Mesendoderm (in vitro differentiated cells): Measurements from ENCODE around the gene FLYWCH1.
"Not testable (repeated sequence)": the region's sequence is repeated elsewhere in the genome, so short reads cannot be mapped to it uniquely, and the experiment has no call there.

Source experiments
- DNase-seq: peaks from one replicate; pipeline ENCODE4 v3.0.0; 2013
- H2AK5ac ChIP-seq: 2 replicates; pipeline ENCODE4 v1.6.1; 2013; ENCODE audit warnings: low read length, inconsistent platforms
- H2BK120ac ChIP-seq: 2 replicates; pipeline ENCODE4 v1.6.1; 2013; ENCODE audit warnings: low read depth, mild to moderate bottlenecking, low read length, moderate library complexity, mixed read lengths
- H2BK15ac ChIP-seq: replicated peaks from 2 replicates; pipeline ENCODE4 v1.6.1; 2013; ENCODE audit warnings: low read depth, mild to moderate bottlenecking, moderate library complexity
- H2BK5ac ChIP-seq: 2 replicates; pipeline ENCODE4 v1.6.1; 2013; ENCODE audit warnings: low read length, inconsistent platforms
- H3K18ac ChIP-seq: 2 replicates; pipeline ENCODE4 v1.6.1; 2013; ENCODE audit warnings: mild to moderate bottlenecking, low read length, mixed read lengths
- H3K23ac ChIP-seq: one replicate; pipeline ENCODE4 v1.6.1; 2013; ENCODE audit warnings: low read length
- H3K27ac ChIP-seq: 2 replicates; pipeline ENCODE4 v1.5.1; 2013; ENCODE audit warnings: low read depth, mild to moderate bottlenecking, inconsistent platforms, low read length, moderate library complexity
- H3K27me3 ChIP-seq: 2 replicates; pipeline ENCODE4 v1.6.1; 2013; ENCODE audit warnings: low read length, control low read depth, mild to moderate bottlenecking, inconsistent platforms; ENCODE audit not compliant: insufficient read depth, poor library complexity
- H3K36me3 ChIP-seq: 2 replicates; pipeline ENCODE4 v1.6.1; 2013; ENCODE audit warnings: low read length, inconsistent platforms; ENCODE audit not compliant: control insufficient read depth, insufficient read depth
- H3K4ac ChIP-seq: one replicate; pipeline ENCODE4 v1.6.1; 2013; ENCODE audit warnings: low read depth, mild to moderate bottlenecking, low read length, moderate library complexity
- H3K4me1 ChIP-seq: 2 replicates; pipeline ENCODE4 v1.6.1; 2013; ENCODE audit warnings: low read depth, low read length, inconsistent platforms; ENCODE audit not compliant: control insufficient read depth
- H3K4me2 ChIP-seq: 2 replicates; pipeline ENCODE4 v1.6.1; 2013; ENCODE audit warnings: low read length
- H3K4me3 ChIP-seq: 2 replicates; pipeline ENCODE4 v1.5.1; 2013; ENCODE audit warnings: mild to moderate bottlenecking, low read length
- H3K56ac ChIP-seq: one replicate; pipeline ENCODE4 v1.6.1; 2013; ENCODE audit warnings: low read length
- H3K79me1 ChIP-seq: 2 replicates; pipeline ENCODE4 v1.6.1; 2013; ENCODE audit warnings: low read length, inconsistent platforms
- H3K79me2 ChIP-seq: 2 replicates; pipeline ENCODE4 v1.6.1; 2013; ENCODE audit warnings: mild to moderate bottlenecking, low read length; ENCODE audit not compliant: control insufficient read depth, insufficient read depth
- H3K9ac ChIP-seq: 2 replicates; pipeline ENCODE4 v1.6.1; 2013; ENCODE audit warnings: low read length, inconsistent platforms
- H4K5ac ChIP-seq: one replicate; pipeline ENCODE4 v1.6.1; 2013; ENCODE audit warnings: low read length
- H4K8ac ChIP-seq: one replicate; pipeline ENCODE4 v1.6.1; 2013; ENCODE audit warnings: low read depth, mild to moderate bottlenecking, control low read depth, low read length, moderate library complexity
- WGBS: extraction: QIAGEN DNeasy Blood & Tissue Kit; methylation state at CpG from one replicate; pipeline ENCODE4 v1.1.7; 2013; ENCODE audit warnings: low lambda C conversion rate, missing lambda C conversion rate; ENCODE audit not compliant: insufficient coverage; ENCODE audit errors: extremely low coverage; 5-methylcytosine and 5-hydroxymethylcytosine counted together

The FLYWCH1 gene

GRCh38 chr16:2931231-2931914, 19.6 kb downstream of the FLYWCH1 start:
- not testable (repeated sequence) for H3K4me1 ChIP-seq, H3K4me2 ChIP-seq, H4K5ac ChIP-seq, H4K8ac ChIP-seq, H3K9ac ChIP-seq, H3K4me3 ChIP-seq, H3K4ac ChIP-seq, H3K36me3 ChIP-seq, H3K56ac ChIP-seq, H2AK5ac ChIP-seq, H3K79me1 ChIP-seq, H2BK15ac ChIP-seq, H3K79me2 ChIP-seq, DNase-seq, H3K23ac ChIP-seq, H2BK5ac ChIP-seq, H3K27ac ChIP-seq, H3K18ac ChIP-seq, H3K27me3 ChIP-seq, H2BK120ac ChIP-seq
- no CpG with 5 or more reads among the region's 13 CpGs for WGBS

GRCh38 chr16:2933136-2933535, 21.4 kb downstream of the FLYWCH1 start:
- H2BK120ac ChIP-seq, result no peak overlapping the region
- no CpG with 5 or more reads among the region's 30 CpGs for WGBS
- H3K4me1 ChIP-seq, result no peaks in the 10 kb centered on the region
- no peak overlapping the region for H3K9ac ChIP-seq
- no peak overlapping the region for H3K18ac ChIP-seq
- H2AK5ac ChIP-seq, result no peak overlapping the region
- no peaks in the 10 kb centered on the region for H3K79me1 ChIP-seq
- no peak overlapping the region for H2BK15ac ChIP-seq
- H4K8ac ChIP-seq, result no peak overlapping the region
- H3K4me2 ChIP-seq, result no peak overlapping the region
- H3K4me3 ChIP-seq, result no peak overlapping the region
- no peak for DNase-seq
- H3K36me3 ChIP-seq, result no peaks in the 10 kb centered on the region
- H3K4ac ChIP-seq, result no peak overlapping the region
- no peak overlapping the region for H4K5ac ChIP-seq
- no peak overlapping the region for H3K27ac ChIP-seq
- H3K79me2 ChIP-seq, result no peaks in the 10 kb centered on the region
- no peak overlapping the region for H2BK5ac ChIP-seq
- H3K27me3 ChIP-seq, result no peaks in the 10 kb centered on the region
- no peak overlapping the region for H3K56ac ChIP-seq
- H3K23ac ChIP-seq, result no peak overlapping the region

- no peaks in the 10 kb centered on the region for H3K79me2 ChIP-seq
- H2AK5ac ChIP-seq, result no peak overlapping the region
- no peak overlapping the region for H3K18ac ChIP-seq
- H3K4me1 ChIP-seq, result no peaks in the 10 kb centered on the region
- no peaks in the 10 kb centered on the region for H3K79me1 ChIP-seq
- H3K36me3 ChIP-seq, result no peaks in the 10 kb centered on the region
- no peak overlapping the region for H3K4me3 ChIP-seq
- H4K8ac ChIP-seq, result no peak overlapping the region
- no peak for DNase-seq
- no peak overlapping the region for H2BK5ac ChIP-seq
- no peak overlapping the region for H3K56ac ChIP-seq
- no peak overlapping the region for H3K9ac ChIP-seq
- no peak overlapping the region for H3K27ac ChIP-seq
- H3K23ac ChIP-seq, result no peak overlapping the region
- no peaks in the 10 kb centered on the region for H3K27me3 ChIP-seq
- H2BK15ac ChIP-seq, result no peak overlapping the region
- H3K4me2 ChIP-seq, result no peak overlapping the region
- no CpG with 5 or more reads among the region's 22 CpGs for WGBS
- H4K5ac ChIP-seq, result no peak overlapping the region
- H2BK120ac ChIP-seq, result no peak overlapping the region
- no peak overlapping the region for H3K4ac ChIP-seq
These were observed 22.0 kb downstream of the FLYWCH1 start for GRCh38 chr16:2933701-2934100.

- Histone ChIP-seq H4K5ac (no peak overlapping the region), H3K4me1 (no peaks in the 10 kb centered on the region), H2AK5ac (no peak overlapping the region), H3K27ac (no peak overlapping the region), H3K18ac (no peak overlapping the region), H3K4me3 (no peak overlapping the region), H2BK15ac (no peak overlapping the region), H3K23ac (no peak overlapping the region), H3K27me3 (no peaks in the 10 kb centered on the region), H3K56ac (no peak overlapping the region), H4K8ac (no peak overlapping the region), H2BK5ac (no peak overlapping the region), H3K4me2 (no peak overlapping the region), H3K79me1 (no peaks in the 10 kb centered on the region), H3K9ac (no peak overlapping the region), H3K36me3 (no peaks in the 10 kb centered on the region), H2BK120ac (no peak overlapping the region), H3K79me2 (no peaks in the 10 kb centered on the region), H3K4ac (no peak overlapping the region)
- no CpG with 5 or more reads among the region's 15 CpGs for WGBS
- no peak for DNase-seq
These were observed 22.7 kb downstream of the FLYWCH1 start for GRCh38 chr16:2934450-2934849.

- no peak overlapping the region for H3K56ac ChIP-seq
- H3K79me1 ChIP-seq, result no peaks in the 10 kb centered on the region
- H4K5ac ChIP-seq, result no peak overlapping the region
- no peak overlapping the region for H2BK15ac ChIP-seq
- WGBS, result no CpG with 5 or more reads among the region's 22 CpGs
- H3K4me2 ChIP-seq, result no peak overlapping the region
- no peak overlapping the region for H3K4ac ChIP-seq
- no peaks in the 10 kb centered on the region for H3K27me3 ChIP-seq
- H2BK5ac ChIP-seq, result no peak overlapping the region
- no peak overlapping the region for H4K8ac ChIP-seq
- H3K18ac ChIP-seq, result no peak overlapping the region
- H2BK120ac ChIP-seq, result no peak overlapping the region
- no peaks in the 10 kb centered on the region for H3K79me2 ChIP-seq
- H3K27ac ChIP-seq, result no peak overlapping the region
- no peak overlapping the region for H3K9ac ChIP-seq
- no peak overlapping the region for H2AK5ac ChIP-seq
- no peak overlapping the region for H3K4me3 ChIP-seq
- no peak overlapping the region for H3K23ac ChIP-seq
- H3K36me3 ChIP-seq, result no peaks in the 10 kb centered on the region
- DNase-seq, result no peak
- no peaks in the 10 kb centered on the region for H3K4me1 ChIP-seq
These were observed 24.8 kb downstream of the FLYWCH1 start for GRCh38 chr16:2936436-2937011.

GRCh38 chr16:2937170-2937569, 25.4 kb downstream of the FLYWCH1 start:
- no peak overlapping the region for H3K4ac ChIP-seq
- H3K27ac ChIP-seq, result no peak overlapping the region
- no peak overlapping the region for H3K4me3 ChIP-seq
- no peak overlapping the region for H4K8ac ChIP-seq
- H3K27me3 ChIP-seq, result no peaks in the 10 kb centered on the region
- H3K79me1 ChIP-seq, result no peaks in the 10 kb centered on the region
- no peak overlapping the region for H2BK120ac ChIP-seq
- H3K4me1 ChIP-seq, result no peaks in the 10 kb centered on the region
- H3K79me2 ChIP-seq, result no peaks in the 10 kb centered on the region
- WGBS, result no CpG with 5 or more reads among the region's 24 CpGs
- H3K56ac ChIP-seq, result no peak overlapping the region
- no peak overlapping the region for H3K23ac ChIP-seq
- no peaks in the 10 kb centered on the region for H3K36me3 ChIP-seq
- H2BK15ac ChIP-seq, result no peak overlapping the region
- no peak overlapping the region for H2BK5ac ChIP-seq
- no peak overlapping the region for H3K18ac ChIP-seq
- no peak overlapping the region for H3K9ac ChIP-seq
- no peak overlapping the region for H3K4me2 ChIP-seq
- no peak overlapping the region for H4K5ac ChIP-seq
- no peak overlapping the region for H2AK5ac ChIP-seq
- DNase-seq, result no peak
